HepG2 (cell line): ENCODE measurements around the gene RRAD. TPM values are rescaled to one million over a fixed set of nuclear protein-coding genes. Genes with fewer than 3 reads are reported as not detected.

Experiments used
- BCL6 ChIP-seq: IDR thresholded peaks from 2 replicates; pipeline ENCODE4 v1.6.1; 2016; ENCODE audit warnings: missing genetic modification reagents, missing compliant biosample characterization
- EED ChIP-seq: sonication (generic); formaldehyde crosslinking; IDR thresholded peaks from 2 replicates; pipeline ENCODE4 v1.5.0; 2020; ENCODE audit warnings: mild to moderate bottlenecking, missing genetic modification reagents
- HOXA5 ChIP-seq: sonication (generic); formaldehyde crosslinking; IDR thresholded peaks from 2 replicates; pipeline ENCODE4 v1.4.0; 2020; ENCODE audit warnings: missing genetic modification reagents
- MED1 ChIP-seq: sonication (generic); formaldehyde crosslinking; IDR thresholded peaks from 2 replicates; pipeline ENCODE4 v1.4.0; 2020; ENCODE audit warnings: missing genetic modification reagents
- MTF1 ChIP-seq: sonication (generic); formaldehyde crosslinking; IDR thresholded peaks from 2 replicates; pipeline ENCODE4 v1.5.0; 2020; ENCODE audit warnings: missing genetic modification reagents
- NCOA1 ChIP-seq: sonication (generic); formaldehyde crosslinking; IDR thresholded peaks from 2 replicates; pipeline ENCODE4 v1.9.0; 2021; ENCODE audit warnings: missing genetic modification reagents
- NKX3-1 ChIP-seq: sonication (generic); formaldehyde crosslinking; IDR thresholded peaks from 2 replicates; pipeline ENCODE4 v1.5.0; 2020; ENCODE audit warnings: missing genetic modification reagents
- POLR2A ChIP-seq, 2 experiments: IDR thresholded peaks; 2 replicates each; pipeline ENCODE4 v1.6.1; 2011; ENCODE audit warnings: low read depth in 2 of 2, low read length in 2 of 2, mild to moderate bottlenecking in 1 of 2, moderate library complexity in 1 of 2; ENCODE audit not compliant: insufficient read depth in 1 of 2
- RBM22 ChIP-seq: fragments of 200-400 bp; formaldehyde crosslinking; optimal IDR thresholded peaks from 2 replicates; pipeline ENCODE3; 2017; ENCODE audit warnings: mild to moderate bottlenecking, low read length, moderate library complexity
- RFXAP ChIP-seq: sonication (generic); formaldehyde crosslinking; IDR thresholded peaks from 2 replicates; pipeline ENCODE4 v1.4.0; 2020; ENCODE audit warnings: missing genetic modification reagents, borderline replicate concordance
- SOX5 ChIP-seq: IDR thresholded peaks from 2 replicates; pipeline ENCODE4 v1.6.1; 2016; ENCODE audit warnings: borderline replicate concordance
- SRSF1 ChIP-seq: fragments of 200-400 bp; formaldehyde crosslinking; optimal IDR thresholded peaks from 2 replicates; pipeline ENCODE3; 2017; ENCODE audit warnings: mild to moderate bottlenecking, low read depth, low read length, moderate library complexity
- TBX2 ChIP-seq: sonication (generic); formaldehyde crosslinking; IDR thresholded peaks from 2 replicates; pipeline ENCODE4 v1.5.0; 2020; ENCODE audit warnings: missing genetic modification reagents, mild to moderate bottlenecking, borderline replicate concordance
- ZFAT ChIP-seq: sonication (generic); formaldehyde crosslinking; conservative IDR thresholded peaks from 2 replicates; pipeline ENCODE4 v1.8.1; 2023; ENCODE audit warnings: missing genetic modification reagents, inconsistent platforms
- ZFY ChIP-seq: sonication (generic); formaldehyde crosslinking; IDR thresholded peaks from 2 replicates; pipeline ENCODE4 v1.4.0; 2020; ENCODE audit warnings: missing genetic modification reagents
- ZNF264 ChIP-seq: sonication (generic); formaldehyde crosslinking; IDR thresholded peaks from 2 replicates; pipeline ENCODE4 v1.4.0; 2020; ENCODE audit warnings: missing genetic modification reagents
- ZNF33B ChIP-seq: sonication (generic); formaldehyde crosslinking; IDR thresholded peaks from 2 replicates; pipeline ENCODE4 v1.5.1; 2020; ENCODE audit warnings: mild to moderate bottlenecking, missing genetic modification reagents
- ZNF629 ChIP-seq: sonication (generic); formaldehyde crosslinking; conservative IDR thresholded peaks from 2 replicates; pipeline ENCODE4 v1.5.0; 2020; ENCODE audit warnings: missing genetic modification reagents
- ZNF777 ChIP-seq: sonication (generic); formaldehyde crosslinking; IDR thresholded peaks from 2 replicates; pipeline ENCODE4 v1.4.0; 2020; ENCODE audit warnings: missing genetic modification reagents
- ZNF792 ChIP-seq: IDR thresholded peaks from 2 replicates; pipeline ENCODE4 v1.6.1; 2016
- polyA plus RNA-seq, 8 experiments: library from polyadenylated mRNA; depleted of rRNA in 3 of 8; stranded (reverse) in 7 of 8; unstranded in 1 of 8; fragments of >200 nt; fragmentation: Illumina TruSeq in 4 of 8; extraction: Trizol in 4 of 8; gene quantifications; 2 replicates each; pipeline versions ENCODE4 v1.2.1 to v1.2.3, GENCODE V29; 2011 to 2016; ENCODE audit warnings: low read depth in 4 of 8, missing spikeins in 1 of 8, mixed read lengths in 1 of 8; ENCODE audit not compliant: insufficient read depth in 1 of 8
- total RNA-seq, 5 experiments: library from RNA; depleted of rRNA; stranded (reverse); fragments of >200 nt; fragmentation: Illumina TruSeq; extraction: Trizol; gene quantifications; 2 replicates each; pipeline ENCODE4 v1.2.3, GENCODE V29; 2016; ENCODE audit warnings: low read depth in 1 of 5
- TF ChIP-seq, protein P1 (sequence below): sonication (generic); formaldehyde crosslinking; IDR thresholded peaks from 2 replicates; pipeline ENCODE4 v1.9.0; 2022; ENCODE audit warnings: missing genetic modification reagents, mild to moderate bottlenecking, borderline replicate concordance
- TF ChIP-seq, protein P2 (sequence below): sonication (generic); formaldehyde crosslinking; IDR thresholded peaks from 2 replicates; pipeline ENCODE4 v1.8.0; 2022; ENCODE audit warnings: low read depth, missing genetic modification reagents
- TF ChIP-seq, protein P3 (sequence below): sonication (generic); formaldehyde crosslinking; IDR thresholded peaks from 2 replicates; pipeline ENCODE4 v1.5.0; 2020; ENCODE audit warnings: mild to moderate bottlenecking, missing genetic modification reagents, moderate library complexity
- TF ChIP-seq, protein P4 (sequence below): IDR thresholded peaks from 2 replicates; pipeline ENCODE4 v1.6.1; 2016
- TF ChIP-seq, protein P5 (sequence below): sonication (generic); formaldehyde crosslinking; IDR thresholded peaks from 2 replicates; pipeline ENCODE4 v1.5.0; 2020; ENCODE audit warnings: mild to moderate bottlenecking, missing genetic modification reagents

RRAD gene
- total and polyA plus RNA-seq, 2 of the 13 experiments (the other 11 are each of a cell fraction or from before 2014, with no cell fraction given) = 0.80 to 1.1 TPM

DNA sequence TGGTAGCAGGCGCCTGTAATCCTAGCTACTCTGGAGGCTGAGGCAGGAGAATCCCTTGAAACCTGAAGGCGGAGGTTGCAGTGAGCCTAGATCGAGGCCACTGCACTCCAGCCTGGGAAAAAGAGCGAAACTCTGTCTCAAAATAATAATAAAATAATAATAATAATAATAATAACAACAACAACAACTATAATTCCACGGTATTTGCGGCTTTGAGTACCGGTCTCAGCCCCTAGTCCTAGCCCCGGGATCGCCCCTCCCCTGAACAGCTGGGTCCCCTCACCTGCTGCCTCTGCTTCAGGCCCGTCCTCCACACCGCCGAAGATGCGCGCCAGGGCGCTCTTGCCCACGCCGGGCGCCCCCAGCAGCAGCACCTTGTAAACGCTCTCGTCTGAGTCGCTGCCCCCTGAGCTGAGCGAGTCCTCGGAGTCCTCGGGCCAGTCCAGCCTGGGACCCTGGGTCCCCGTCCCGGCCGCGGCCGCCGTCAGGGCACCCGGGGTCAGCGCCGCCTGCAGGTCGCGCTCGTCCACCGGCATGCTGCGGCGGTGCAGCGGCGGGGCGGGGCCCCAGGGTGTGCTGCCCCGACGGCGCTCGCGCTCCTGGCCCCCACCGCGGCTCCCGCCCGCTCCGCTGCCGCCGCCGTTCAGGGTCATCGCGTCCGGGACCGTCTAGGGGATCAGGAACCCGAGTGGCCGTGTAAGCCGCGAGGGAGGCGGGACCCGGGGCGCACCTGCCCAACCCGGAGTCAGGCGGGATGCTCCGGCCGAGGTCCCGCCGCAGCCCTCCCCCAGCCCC is 611 bp downstream of the RRAD start (continued):
- TF ChIP-seq ZNF777 (CRISPR knock-in tag) = peak; percentile 100
- TF ChIP-seq, protein P1, sequence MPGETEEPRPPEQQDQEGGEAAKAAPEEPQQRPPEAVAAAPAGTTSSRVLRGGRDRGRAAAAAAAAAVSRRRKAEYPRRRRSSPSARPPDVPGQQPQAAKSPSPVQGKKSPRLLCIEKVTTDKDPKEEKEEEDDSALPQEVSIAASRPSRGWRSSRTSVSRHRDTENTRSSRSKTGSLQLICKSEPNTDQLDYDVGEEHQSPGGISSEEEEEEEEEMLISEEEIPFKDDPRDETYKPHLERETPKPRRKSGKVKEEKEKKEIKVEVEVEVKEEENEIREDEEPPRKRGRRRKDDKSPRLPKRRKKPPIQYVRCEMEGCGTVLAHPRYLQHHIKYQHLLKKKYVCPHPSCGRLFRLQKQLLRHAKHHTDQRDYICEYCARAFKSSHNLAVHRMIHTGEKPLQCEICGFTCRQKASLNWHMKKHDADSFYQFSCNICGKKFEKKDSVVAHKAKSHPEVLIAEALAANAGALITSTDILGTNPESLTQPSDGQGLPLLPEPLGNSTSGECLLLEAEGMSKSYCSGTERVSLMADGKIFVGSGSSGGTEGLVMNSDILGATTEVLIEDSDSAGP = no peak
- no peak for TF ChIP-seq ZFAT
- TF ChIP-seq, protein P2, sequence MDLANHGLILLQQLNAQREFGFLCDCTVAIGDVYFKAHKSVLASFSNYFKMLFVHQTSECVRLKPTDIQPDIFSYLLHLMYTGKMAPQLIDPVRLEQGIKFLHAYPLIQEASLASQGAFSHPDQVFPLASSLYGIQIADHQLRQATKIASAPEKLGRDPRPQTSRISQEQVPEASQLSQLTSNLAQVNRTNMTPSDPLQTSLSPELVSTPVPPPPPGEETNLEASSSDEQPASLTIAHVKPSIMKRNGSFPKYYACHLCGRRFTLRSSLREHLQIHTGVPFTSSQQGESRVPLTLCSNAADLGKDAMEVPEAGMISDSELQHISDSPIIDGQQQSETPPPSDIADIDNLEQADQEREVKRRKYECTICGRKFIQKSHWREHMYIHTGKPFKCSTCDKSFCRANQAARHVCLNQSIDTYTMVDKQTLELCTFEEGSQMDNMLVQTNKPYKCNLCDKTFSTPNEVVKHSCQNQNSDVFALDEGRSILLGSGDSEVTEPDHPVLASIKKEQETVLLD (CRISPR knock-in tag) = no peak; the same call in 1 of the 2 replicates
- TF ChIP-seq POLR2A (IDR thresholded peaks at IDR 0.05; ENCODE audit: insufficient read depth in 1 of 2, low read depth in 2 of 2, low read length in 2 of 2) = no peak
- TF ChIP-seq NCOA1 (CRISPR knock-in tag) = no peak
- 0 out of 2 replicates have a peak, but pooled peaks have one; percentile 63 for TF ChIP-seq HOXA5
- no peak for TF ChIP-seq RBM22
- peak; percentile 40 for TF ChIP-seq SRSF1
- peak; percentile 51; the same call in 1 of the 2 replicates for TF ChIP-seq EED (CRISPR knock-in tag)
- TF ChIP-seq ZNF33B = no peak
- TF ChIP-seq ZFY (CRISPR knock-in tag) = peak; percentile 55
- no peak for TF ChIP-seq NKX3-1 (CRISPR knock-in tag)
- no peak for TF ChIP-seq ZNF264 (CRISPR knock-in tag)
- TF ChIP-seq, protein P3, sequence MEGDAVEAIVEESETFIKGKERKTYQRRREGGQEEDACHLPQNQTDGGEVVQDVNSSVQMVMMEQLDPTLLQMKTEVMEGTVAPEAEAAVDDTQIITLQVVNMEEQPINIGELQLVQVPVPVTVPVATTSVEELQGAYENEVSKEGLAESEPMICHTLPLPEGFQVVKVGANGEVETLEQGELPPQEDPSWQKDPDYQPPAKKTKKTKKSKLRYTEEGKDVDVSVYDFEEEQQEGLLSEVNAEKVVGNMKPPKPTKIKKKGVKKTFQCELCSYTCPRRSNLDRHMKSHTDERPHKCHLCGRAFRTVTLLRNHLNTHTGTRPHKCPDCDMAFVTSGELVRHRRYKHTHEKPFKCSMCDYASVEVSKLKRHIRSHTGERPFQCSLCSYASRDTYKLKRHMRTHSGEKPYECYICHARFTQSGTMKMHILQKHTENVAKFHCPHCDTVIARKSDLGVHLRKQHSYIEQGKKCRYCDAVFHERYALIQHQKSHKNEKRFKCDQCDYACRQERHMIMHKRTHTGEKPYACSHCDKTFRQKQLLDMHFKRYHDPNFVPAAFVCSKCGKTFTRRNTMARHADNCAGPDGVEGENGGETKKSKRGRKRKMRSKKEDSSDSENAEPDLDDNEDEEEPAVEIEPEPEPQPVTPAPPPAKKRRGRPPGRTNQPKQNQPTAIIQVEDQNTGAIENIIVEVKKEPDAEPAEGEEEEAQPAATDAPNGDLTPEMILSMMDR (CRISPR knock-in tag) = peak; percentile 77
- no peak for TF ChIP-seq BCL6
- TF ChIP-seq MTF1 (CRISPR knock-in tag) = no peak
- TF ChIP-seq, protein P4, sequence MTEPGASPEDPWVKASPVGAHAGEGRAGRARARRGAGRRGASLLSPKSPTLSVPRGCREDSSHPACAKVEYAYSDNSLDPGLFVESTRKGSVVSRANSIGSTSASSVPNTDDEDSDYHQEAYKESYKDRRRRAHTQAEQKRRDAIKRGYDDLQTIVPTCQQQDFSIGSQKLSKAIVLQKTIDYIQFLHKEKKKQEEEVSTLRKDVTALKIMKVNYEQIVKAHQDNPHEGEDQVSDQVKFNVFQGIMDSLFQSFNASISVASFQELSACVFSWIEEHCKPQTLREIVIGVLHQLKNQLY (CRISPR knock-in tag) = no peak
- TF ChIP-seq MED1 (CRISPR knock-in tag) = peak; percentile 28; the same call in 1 of the 2 replicates
- TF ChIP-seq RFXAP (CRISPR knock-in tag) = peak; percentile 35; the same call in 1 of the 2 replicates
- 0 out of 2 replicates have a peak, but pooled peaks have one; percentile 2 for TF ChIP-seq ZNF792 (CRISPR knock-in tag)
- no peak for TF ChIP-seq SOX5 (CRISPR knock-in tag)
- TF ChIP-seq, protein P5, sequence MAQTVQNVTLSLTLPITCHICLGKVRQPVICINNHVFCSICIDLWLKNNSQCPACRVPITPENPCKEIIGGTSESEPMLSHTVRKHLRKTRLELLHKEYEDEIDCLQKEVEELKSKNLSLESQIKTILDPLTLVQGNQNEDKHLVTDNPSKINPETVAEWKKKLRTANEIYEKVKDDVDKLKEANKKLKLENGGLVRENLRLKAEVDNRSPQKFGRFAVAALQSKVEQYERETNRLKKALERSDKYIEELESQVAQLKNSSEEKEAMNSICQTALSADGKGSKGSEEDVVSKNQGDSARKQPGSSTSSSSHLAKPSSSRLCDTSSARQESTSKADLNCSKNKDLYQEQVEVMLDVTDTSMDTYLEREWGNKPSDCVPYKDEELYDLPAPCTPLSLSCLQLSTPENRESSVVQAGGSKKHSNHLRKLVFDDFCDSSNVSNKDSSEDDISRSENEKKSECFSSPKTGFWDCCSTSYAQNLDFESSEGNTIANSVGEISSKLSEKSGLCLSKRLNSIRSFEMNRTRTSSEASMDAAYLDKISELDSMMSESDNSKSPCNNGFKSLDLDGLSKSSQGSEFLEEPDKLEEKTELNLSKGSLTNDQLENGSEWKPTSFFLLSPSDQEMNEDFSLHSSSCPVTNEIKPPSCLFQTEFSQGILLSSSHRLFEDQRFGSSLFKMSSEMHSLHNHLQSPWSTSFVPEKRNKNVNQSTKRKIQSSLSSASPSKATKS = no peak
- no peak for TF ChIP-seq TBX2
- TF ChIP-seq ZNF629 (CRISPR knock-in tag) = no peak
